HG03342 (cell line): ENCODE results near the gene ZBTB39.
"Not testable (repeated sequence)": the region's sequence is repeated elsewhere in the genome, so short reads cannot be mapped to it uniquely, and the experiment has no call there.

ENCODE experiments used
- ATAC-seq: cut with Tn5 transposase; IDR thresholded peaks from one replicate; pipeline ENCODE4 v1.9.1; 2021; ENCODE audit warnings: mild to moderate bottlenecking, moderate library complexity; ENCODE audit not compliant: unreplicated experiment

Gene ZBTB39

DNA sequence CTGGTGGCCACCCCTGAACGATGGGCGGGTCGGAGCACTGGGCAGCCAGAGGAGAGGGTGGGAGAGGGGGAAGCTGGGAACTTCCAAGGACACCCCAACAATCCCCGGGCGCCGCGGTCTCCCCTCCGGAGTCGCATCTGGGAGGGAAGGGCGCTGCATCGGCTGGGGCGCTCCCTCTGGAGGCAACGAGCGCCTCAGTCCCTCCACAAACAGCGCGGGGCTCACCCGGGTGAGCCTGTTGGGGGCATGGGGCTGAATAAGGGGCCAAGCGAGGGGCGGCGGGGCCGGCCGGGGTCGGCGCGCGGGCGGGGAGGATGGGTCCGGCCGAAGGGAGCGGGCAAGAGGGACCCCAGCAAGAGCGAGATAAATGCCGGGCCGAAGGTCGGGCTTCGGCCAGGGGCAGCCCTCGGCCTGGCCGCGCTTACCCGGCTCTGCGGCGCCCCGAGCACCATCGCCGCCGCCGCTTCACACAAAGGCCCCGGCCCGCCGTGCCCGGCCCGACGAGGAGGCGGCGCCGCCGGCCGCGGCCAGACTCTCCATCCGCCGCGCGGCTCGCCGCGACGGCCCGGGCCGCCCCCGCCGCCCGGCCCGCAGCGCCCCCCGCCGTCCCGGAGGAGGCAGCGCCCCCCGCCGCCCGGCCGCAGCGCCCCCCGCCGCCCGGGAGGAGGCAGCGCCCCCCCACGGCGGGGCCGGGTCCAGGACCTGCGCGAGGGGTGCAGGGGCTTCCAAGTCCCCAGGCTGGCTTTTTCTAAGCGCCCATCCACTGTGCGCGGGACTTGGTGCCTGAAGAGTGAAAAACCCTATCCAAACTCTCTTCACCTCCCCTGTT, at the start of gene ZBTB39:
Gene ZBTB39 (minus strand): TSS at position 567 of the 829 bp plus-strand sequence. CDS start 1,629 bp downstream, outside the sequence.
- ATAC-seq = peak; percentile 60

GRCh38 chr12:57055824-57056223, 49.5 kb upstream of the ZBTB39 start:
- no peak for ATAC-seq

- ATAC-seq = not testable (repeated sequence)
Measured at GRCh38 chr12:57053901-57054300, 47.6 kb upstream of the ZBTB39 start.

- not testable (repeated sequence) for ATAC-seq
Measured at GRCh38 chr12:57053146-57053545, 46.8 kb upstream of the ZBTB39 start.

GRCh38 chr12:57051011-57051410, 44.7 kb upstream of the ZBTB39 start:
- no peak for ATAC-seq

DNA sequence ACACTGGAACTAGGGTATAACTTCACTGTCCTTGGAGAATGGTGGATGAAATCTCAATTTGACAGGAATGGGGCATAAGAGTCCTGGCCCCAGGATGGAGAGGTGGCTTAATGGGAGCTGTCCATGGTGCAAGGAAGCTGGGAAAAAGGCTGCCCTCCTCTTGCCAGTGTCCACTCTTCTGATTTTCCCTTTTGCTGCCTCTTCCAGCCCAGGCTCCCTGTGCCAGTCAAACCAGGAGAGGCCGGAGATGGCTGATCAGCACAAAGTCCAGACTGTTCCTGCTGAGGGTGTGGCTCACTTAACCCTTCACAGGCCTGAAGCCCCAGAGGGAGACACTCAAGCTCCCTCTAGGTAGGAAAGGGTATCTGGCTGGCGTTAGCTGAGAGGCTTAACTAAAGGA, 43.5 kb upstream of the ZBTB39 start, which contains the start of gene MYO1A:
Gene MYO1A (minus strand): TSS at position 240 of the 400 bp plus-strand sequence. CDS start 1,806 bp downstream, outside the sequence.
- no peak for ATAC-seq

GRCh38 chr12:57049119-57049446, 42.7 kb upstream of the ZBTB39 start:
- ATAC-seq = no peak

DNA sequence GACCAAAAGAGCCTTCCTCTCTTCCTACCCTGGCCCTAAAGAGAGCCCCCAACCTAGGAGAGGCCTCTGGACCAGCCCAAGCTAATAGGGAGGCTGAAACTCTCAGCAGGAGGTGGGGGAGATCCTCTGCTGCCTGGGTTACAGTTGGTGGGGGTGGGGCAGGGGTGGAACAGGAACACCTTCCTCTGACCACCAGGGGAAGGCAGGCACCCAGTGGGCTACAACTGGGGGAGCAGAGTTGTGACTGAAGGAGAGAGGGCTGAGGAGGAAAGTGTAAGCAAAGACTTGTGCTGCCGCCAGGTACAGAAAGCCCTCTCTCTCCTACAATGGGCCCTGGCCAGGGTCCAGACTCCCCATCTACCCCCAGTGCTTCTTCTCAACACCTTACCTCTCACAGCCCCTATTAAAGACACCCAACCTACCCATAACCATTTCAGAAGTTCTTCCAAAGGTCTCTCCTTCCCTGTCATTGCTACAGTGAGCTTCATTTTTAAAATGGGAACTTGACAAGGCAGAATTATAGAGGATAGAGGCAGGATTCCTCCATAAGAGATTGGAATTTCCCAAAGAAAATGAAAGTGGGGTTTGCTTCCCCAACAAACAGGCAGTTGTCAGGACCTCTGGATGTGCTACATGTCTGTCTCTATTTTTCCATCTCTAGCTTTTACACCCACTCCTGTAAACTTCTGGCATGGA, 42.2 kb upstream of the ZBTB39 start:
- ATAC-seq = no peak

DNA sequence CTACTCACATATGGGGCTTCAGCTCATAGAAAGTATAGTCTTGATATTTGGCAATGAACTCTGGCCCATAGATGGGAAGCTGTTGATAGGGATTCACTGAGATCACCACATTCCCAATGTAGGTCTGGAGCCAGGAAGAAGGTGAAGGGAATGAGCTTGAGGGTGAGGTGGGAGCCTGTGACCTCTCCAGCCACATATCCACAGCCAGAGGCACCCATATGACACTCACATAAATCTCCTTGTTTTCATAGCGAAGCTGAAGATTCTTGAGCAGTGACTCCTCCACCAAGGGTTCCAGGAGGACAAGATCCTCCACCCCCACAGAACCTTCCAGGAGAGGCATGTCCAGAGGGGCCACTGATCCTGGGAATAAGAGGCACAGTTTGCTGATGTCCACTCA, 41.6 kb upstream of the ZBTB39 start:
- ATAC-seq = no peak

DNA sequence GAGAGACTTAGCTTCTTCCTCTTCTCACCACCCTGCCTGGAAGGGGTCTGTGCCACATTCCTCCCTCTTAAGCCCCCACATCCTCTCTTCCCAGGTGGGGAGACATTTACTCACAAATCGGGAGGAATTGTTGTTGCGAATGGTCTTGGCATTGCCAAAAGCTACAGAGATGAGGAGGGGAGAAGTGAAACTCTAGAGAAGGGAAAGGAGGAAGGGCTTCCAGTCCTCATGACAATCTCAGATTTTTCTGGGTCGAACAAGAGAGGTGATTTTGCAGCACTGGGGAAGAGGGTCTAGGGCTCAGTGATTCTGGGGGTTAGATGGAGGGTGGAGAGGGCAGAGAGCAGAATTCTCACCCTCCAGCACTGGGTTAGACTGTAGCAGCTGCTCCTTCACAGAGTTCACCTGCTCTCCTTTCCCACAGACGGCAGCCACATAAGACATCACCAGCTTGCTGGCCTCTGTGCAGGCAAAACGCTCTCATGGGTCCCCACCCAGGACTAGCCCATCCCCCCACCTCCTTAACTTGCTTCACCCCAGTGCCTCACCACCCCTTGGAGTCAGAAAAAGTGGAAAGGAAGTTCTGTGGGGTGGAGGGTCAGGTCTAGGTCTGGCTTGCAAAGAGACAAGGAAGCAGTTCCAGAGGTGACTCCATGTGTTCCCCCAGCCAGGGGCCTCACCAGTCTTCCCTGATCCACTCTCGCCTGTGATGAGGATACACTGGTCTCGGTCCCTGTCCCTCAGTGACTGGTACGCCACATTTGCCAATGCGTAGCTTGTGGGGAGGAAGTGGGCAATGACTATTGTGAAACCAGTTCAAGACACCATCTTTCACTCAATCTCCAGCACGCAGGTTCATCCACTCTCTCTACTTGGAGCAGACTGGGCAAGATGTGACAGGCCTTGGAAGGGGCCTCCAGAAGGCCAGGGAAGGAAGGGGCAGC, 40.9 kb upstream of the ZBTB39 start:
- no peak for ATAC-seq

GRCh38 chr12:57046086-57046791, 39.9 kb upstream of the ZBTB39 start:
- ATAC-seq = no peak

- no peak for ATAC-seq
Measured at GRCh38 chr12:57044889-57045288, 38.5 kb upstream of the ZBTB39 start.

DNA sequence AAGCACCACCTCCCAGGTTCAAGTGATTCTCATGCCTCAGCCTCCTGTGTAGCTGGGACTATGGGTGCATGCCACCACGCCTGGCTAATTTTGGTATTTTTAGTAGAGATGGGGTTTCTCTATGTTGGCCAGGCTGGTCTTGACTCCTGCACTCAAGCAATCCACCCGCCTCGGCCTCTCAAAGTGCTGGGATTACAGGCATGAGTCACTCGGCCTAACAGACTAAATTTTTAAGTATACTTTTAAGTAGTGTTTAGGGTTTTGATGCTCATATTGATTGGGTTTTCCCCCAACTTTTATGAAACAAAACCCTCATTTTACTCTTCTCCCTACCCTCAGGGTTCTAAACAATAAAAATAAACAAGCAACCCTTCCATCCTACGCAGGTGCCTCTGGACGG, 38.1 kb upstream of the ZBTB39 start:
- no peak for ATAC-seq

DNA sequence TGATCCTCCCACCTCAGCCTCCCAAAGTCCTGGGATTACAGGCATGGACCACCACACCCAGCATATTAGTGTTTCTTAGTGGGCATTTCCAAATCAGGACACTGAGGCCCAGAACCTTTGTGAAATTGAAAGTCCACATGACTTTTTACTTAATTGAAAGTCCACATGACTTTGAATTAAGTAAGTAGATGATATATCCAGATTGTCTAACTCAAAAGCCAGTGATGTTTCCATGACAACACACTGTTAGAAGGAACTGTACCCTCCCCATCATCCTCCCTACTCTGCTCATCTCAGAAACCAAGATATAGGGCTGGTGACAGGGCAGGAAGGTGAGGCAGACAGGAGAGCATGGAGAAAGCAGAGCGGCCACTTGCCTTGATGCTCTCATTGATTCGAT, 36.3 kb upstream of the ZBTB39 start:
- no peak for ATAC-seq

DNA sequence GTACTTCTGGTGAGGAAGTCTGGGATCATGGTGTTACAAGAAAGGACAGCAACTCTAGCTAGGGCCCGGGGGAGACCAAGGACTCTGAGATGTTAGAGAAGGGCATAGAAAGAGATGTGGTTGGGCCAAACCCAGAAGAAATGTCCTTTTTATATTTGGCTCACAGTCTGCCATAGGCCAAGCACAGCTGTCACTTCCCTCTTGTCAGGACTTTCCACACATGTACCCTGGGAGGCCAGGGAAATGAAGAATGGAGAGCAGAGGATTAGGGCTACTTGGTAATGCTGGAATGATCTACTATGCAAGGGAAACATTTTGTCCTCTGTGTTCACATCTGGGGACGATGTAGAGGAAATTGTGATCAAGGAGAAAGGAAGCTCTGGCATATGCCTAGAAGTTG, 34.4 kb upstream of the ZBTB39 start:
- no peak for ATAC-seq

- no peak for ATAC-seq
Measured at GRCh38 chr12:57040211-57040610, 33.9 kb upstream of the ZBTB39 start.

DNA sequence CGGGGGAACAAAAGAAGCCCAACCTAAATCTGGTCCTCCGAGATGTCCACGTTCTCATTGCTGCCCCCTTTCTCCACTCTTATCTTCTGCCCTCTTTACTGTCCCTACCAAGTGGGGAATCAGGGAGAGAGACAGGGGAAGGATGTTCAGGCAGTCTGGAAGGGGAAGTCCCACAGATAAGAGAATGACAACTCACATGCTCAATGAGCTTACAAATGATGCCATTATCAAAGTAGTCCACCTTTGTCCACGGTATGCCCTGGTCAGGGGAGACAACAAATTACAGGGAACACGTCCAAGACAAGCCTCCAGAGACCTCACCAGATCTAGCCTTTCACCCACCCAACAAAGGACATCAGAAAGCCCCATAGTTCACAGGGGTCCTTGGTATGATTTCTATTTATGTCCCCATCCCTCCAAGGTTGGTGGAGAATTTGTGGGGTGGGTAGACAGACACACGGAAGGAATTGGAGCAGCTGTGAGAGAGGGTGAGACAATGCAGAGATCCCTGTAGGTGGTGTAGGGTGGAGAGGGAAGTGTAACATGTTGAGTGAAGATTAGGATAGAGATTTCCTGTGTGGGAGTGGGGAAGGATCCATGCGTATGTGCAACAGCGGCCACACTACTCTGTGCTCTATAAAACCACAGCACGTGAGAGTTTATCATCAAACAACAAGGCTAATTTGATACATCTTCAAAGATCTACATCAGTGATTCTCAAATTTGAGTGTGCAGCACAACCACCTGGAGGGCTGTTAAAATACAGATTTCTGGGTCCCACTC, 32.9 kb upstream of the ZBTB39 start:
- no peak for ATAC-seq

DNA sequence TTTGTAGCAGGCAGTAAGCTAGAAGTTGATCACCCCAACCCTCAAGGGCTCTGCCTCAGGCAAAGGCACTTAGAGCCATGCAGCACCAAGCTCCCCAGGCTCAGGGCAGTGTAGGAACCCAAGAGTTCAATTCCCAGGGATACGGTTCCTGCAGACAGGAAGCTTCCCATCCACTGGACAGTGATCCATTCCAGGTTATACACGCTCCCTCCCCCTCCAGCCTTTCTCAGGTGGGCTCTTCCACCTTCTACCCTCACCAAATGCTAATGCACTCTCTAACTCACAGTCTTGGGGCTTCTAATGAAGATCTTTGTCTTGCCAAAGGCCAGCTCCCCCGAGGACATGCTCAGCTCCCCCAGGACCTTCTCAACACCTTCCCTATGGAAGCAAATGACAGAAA, 30.9 kb upstream of the ZBTB39 start:
- no peak for ATAC-seq

GRCh38 chr12:57033431-57033830, 27.1 kb upstream of the ZBTB39 start:
- no peak for ATAC-seq

DNA sequence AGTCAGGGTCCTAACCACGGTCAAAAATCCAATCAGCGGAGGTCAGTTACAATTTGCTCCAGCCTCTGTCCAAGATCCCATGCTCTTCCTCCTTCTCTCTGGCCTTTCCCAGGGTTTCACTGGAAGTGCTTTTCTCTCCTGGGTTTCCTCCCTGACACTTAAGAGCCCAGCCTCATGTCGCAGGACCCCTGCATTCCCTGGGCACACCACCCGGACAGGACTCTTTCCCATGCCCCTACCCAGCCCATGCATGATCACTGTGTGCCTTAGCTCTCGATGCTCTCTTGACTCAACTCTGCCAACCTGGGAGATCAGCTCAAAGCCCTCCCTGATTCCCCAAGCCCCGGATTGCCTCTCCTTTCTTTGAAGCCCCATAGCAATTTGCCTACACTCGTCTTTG, 25.4 kb upstream of the ZBTB39 start:
- ATAC-seq = no peak
